ENCODE measurements around the gene NRXN3. TPM values are rescaled to one million over a fixed set of nuclear protein-coding genes. Genes with fewer than 3 reads are reported as not detected.

NRXN3 gene
- total and polyA plus RNA-seq, 2 donors (not counting 1 experiment from before 2014, with no cell fraction given) = 0.83 to 34.6 TPM

GRCh38 chr14:79036441-79036840 is 866.3 kb downstream of the NRXN3 start:
- Histone ChIP-seq H3K79me2 (ENCODE audit: control insufficient read depth, insufficient read depth, low read length) (no peaks in the 10 kb centered on the region), H4K20me1 (ENCODE audit: control insufficient read depth, extremely low read depth, insufficient read depth, low read length) (no peaks in the 10 kb centered on the region), H3K4me1 (ENCODE audit: control insufficient read depth, extremely low read depth, insufficient read depth, low read length) (no peaks in the 10 kb centered on the region), H3K4me3 (replicated peaks in 1 of 4; ENCODE audit: control extremely low read depth in 1 of 4, insufficient read depth in 1 of 4, low read depth in 3 of 4, low read length in 4 of 4) (no peak overlapping the region), H3K9ac (ENCODE audit: insufficient read depth, low read length) (no peak overlapping the region), H3K27me3 (ENCODE audit: control insufficient read depth, insufficient read depth, low read length) (no peaks in the 10 kb centered on the region), H3K9me3 (ENCODE audit: control insufficient read depth, insufficient read depth, low read depth, low read length) (no peaks in the 10 kb centered on the region), H3K4me2 (ENCODE audit: extremely low read depth, insufficient read depth, low read length) (no peak overlapping the region), H3K36me3 (ENCODE audit: control insufficient read depth, insufficient read depth, low read length) (no peaks in the 10 kb centered on the region), H2AFZ (ENCODE audit: low read length) (no peak overlapping the region), H3K27ac (ENCODE audit: insufficient read depth, low read length) (no peak overlapping the region)
- no peak for TF ChIP-seq CTCF (conservative IDR thresholded peaks at IDR 0.05 in 1 of 2, IDR thresholded peaks at IDR 0.05 in 1 of 2; ENCODE audit: low read depth in 1 of 2, low read length in 2 of 2)
- TF ChIP-seq EZH2 (IDR thresholded peaks at IDR 0.05; ENCODE audit: low read length, missing control alignments) = no peak
- DNase-seq (ENCODE audit: low read depth in 2 of 2) = no peak

GRCh38 chr14:79037106-79037505 is 866.9 kb downstream of the NRXN3 start:
- DNase-seq (ENCODE audit: low read depth in 2 of 2) = no peak
- H3K9ac ChIP-seq (ENCODE audit: insufficient read depth, low read length) = no peak overlapping the region
- no peak for TF ChIP-seq EZH2 (IDR thresholded peaks at IDR 0.05; ENCODE audit: low read length, missing control alignments)
- TF ChIP-seq CTCF (conservative IDR thresholded peaks at IDR 0.05 in 1 of 2, IDR thresholded peaks at IDR 0.05 in 1 of 2; ENCODE audit: low read depth in 1 of 2, low read length in 2 of 2) = no peak
- no peak overlapping the region for H3K27ac ChIP-seq (ENCODE audit: insufficient read depth, low read length)
- no peak overlapping the region for H2AFZ ChIP-seq (ENCODE audit: low read length)
- H3K4me1 ChIP-seq (ENCODE audit: control insufficient read depth, extremely low read depth, insufficient read depth, low read length) = no peaks in the 10 kb centered on the region
- H3K4me2 ChIP-seq (ENCODE audit: extremely low read depth, insufficient read depth, low read length) = no peak overlapping the region
- H3K4me3 ChIP-seq (replicated peaks in 1 of 4; ENCODE audit: control extremely low read depth in 1 of 4, insufficient read depth in 1 of 4, low read depth in 3 of 4, low read length in 4 of 4) = no peak overlapping the region
- no peaks in the 10 kb centered on the region for H3K36me3 ChIP-seq (ENCODE audit: control insufficient read depth, insufficient read depth, low read length)
- no peaks in the 10 kb centered on the region for H3K9me3 ChIP-seq (ENCODE audit: control insufficient read depth, insufficient read depth, low read depth, low read length)
- H3K27me3 ChIP-seq (ENCODE audit: control insufficient read depth, insufficient read depth, low read length) = no peaks in the 10 kb centered on the region
- no peaks in the 10 kb centered on the region for H4K20me1 ChIP-seq (ENCODE audit: control insufficient read depth, extremely low read depth, insufficient read depth, low read length)
- no peaks in the 10 kb centered on the region for H3K79me2 ChIP-seq (ENCODE audit: control insufficient read depth, insufficient read depth, low read length)

- Histone ChIP-seq H2AFZ (ENCODE audit: low read length) (no peak overlapping the region), H3K4me2 (ENCODE audit: extremely low read depth, insufficient read depth, low read length) (no peak overlapping the region), H3K4me1 (ENCODE audit: control insufficient read depth, extremely low read depth, insufficient read depth, low read length) (no peaks in the 10 kb centered on the region), H3K4me3 (replicated peaks in 1 of 4; ENCODE audit: control extremely low read depth in 1 of 4, insufficient read depth in 1 of 4, low read depth in 3 of 4, low read length in 4 of 4) (no peak overlapping the region), H3K9me3 (ENCODE audit: control insufficient read depth, insufficient read depth, low read depth, low read length) (no peaks in the 10 kb centered on the region), H3K9ac (ENCODE audit: insufficient read depth, low read length) (no peak overlapping the region), H3K27me3 (ENCODE audit: control insufficient read depth, insufficient read depth, low read length) (no peaks in the 10 kb centered on the region), H3K36me3 (ENCODE audit: control insufficient read depth, insufficient read depth, low read length) (no peaks in the 10 kb centered on the region), H3K79me2 (ENCODE audit: control insufficient read depth, insufficient read depth, low read length) (no peaks in the 10 kb centered on the region), H4K20me1 (ENCODE audit: control insufficient read depth, extremely low read depth, insufficient read depth, low read length) (no peaks in the 10 kb centered on the region), H3K27ac (ENCODE audit: insufficient read depth, low read length) (no peak overlapping the region)
- TF ChIP-seq EZH2 (IDR thresholded peaks at IDR 0.05; ENCODE audit: low read length, missing control alignments) (no peak), CTCF (conservative IDR thresholded peaks at IDR 0.05 in 1 of 2, IDR thresholded peaks at IDR 0.05 in 1 of 2; ENCODE audit: low read depth in 1 of 2, low read length in 2 of 2) (no peak)
- DNase-seq (ENCODE audit: low read depth in 2 of 2) = no peak
Observed at GRCh38 chr14:79037593-79037992, 867.4 kb downstream of the NRXN3 start.

All from fibroblast of lung (primary cell).